Ramos (cell line): ENCODE results near the gene PPP2R5B.

ENCODE experiments used
- in situ Hi-C: fragments of 300-500 bp; cut with MboI; formaldehyde crosslinking; loops from one replicate; pipeline ENCODE4 v1.14.3; 2022; ENCODE audit warnings: low sequenced_read_pairs; ENCODE audit not compliant: unreplicated experiment

Gene PPP2R5B

GRCh38 chr11:64923944-64924909 is at the start of gene PPP2R5B:
Gene PPP2R5B (plus strand): TSS chr11:64924689. CDS start chr11:64925735, 1,046 bp downstream.
- in situ Hi-C loops, result no loop called here

- in situ Hi-C loops, result no loop called here
Observed at GRCh38 chr11:64875369-64876228, 48.9 kb upstream of the PPP2R5B start.

DNA sequence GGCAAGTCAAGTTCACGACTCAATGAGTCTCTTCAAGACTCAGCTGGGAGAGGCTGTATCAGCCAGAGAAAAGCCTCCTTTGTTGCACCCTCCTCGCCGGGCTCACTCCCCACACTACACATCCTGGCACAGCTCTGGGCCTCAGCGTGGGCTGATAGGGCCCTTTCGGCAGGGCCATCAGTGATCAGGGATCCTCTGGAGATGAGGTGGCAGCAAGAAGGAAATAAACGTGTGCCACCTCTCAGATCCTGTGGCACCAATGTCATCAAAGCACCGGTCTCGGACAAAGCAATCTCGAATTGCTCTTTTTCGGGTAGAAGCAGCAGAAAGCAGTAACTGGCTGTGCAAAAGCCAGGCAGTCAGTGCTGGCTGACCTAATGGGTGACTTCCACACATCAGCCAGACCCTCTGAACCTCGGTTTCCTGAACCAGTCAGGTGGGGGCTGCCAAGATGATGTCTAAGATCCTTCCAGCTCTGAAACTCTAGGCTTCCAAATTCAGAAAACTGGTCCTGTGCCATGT is 48.2 kb upstream of the PPP2R5B start:
- in situ Hi-C loops, result no loop called here

- in situ Hi-C loops, result no loop called here
Observed at GRCh38 chr11:64876835-64877341, 47.6 kb upstream of the PPP2R5B start.

GRCh38 chr11:64877390-64878222 is 46.9 kb upstream of the PPP2R5B start:
- in situ Hi-C loops, result no loop called here

GRCh38 chr11:64878223-64878493 is 46.3 kb upstream of the PPP2R5B start:
- in situ Hi-C loops, result no loop called here

- in situ Hi-C loops, result no loop called here
Observed at GRCh38 chr11:64878494-64879243, 45.8 kb upstream of the PPP2R5B start, which contains the start of gene EHD1. Gene EHD1 (minus strand): TSS chr11:64878621. CDS start chr11:64878464, 157 bp downstream.

DNA sequence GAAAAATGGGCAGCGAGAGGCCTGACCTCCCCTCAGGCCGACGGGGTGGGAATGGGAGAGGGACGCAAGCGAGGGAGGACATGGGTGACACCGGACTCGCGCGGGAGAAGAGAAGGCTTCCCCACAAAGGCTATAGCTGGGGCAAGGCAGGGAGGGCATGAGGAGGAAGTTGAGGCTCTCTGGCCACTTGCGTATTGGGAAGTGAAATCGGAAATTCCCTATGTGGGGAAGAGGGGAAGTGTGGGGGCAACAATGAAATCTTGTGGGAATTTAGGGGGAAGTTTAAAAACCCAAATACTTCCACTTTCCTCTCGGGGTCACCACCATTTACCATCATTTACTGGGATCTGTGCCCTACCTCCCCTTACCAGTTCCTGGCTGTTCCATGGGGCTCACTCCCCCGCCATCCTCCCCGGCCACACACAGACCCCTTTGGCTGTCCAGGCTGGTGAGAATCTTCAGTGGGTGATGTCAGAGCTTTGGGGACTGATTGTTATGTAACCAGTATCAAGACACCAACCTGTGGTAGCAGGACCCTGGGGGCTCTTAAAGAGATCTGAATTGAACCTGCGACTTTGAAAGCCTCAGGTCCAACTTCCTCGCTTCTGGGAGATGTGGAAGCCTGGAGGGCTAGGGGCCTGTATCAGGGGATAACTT is 45.1 kb upstream of the PPP2R5B start:
- in situ Hi-C loops, result no loop called here

DNA sequence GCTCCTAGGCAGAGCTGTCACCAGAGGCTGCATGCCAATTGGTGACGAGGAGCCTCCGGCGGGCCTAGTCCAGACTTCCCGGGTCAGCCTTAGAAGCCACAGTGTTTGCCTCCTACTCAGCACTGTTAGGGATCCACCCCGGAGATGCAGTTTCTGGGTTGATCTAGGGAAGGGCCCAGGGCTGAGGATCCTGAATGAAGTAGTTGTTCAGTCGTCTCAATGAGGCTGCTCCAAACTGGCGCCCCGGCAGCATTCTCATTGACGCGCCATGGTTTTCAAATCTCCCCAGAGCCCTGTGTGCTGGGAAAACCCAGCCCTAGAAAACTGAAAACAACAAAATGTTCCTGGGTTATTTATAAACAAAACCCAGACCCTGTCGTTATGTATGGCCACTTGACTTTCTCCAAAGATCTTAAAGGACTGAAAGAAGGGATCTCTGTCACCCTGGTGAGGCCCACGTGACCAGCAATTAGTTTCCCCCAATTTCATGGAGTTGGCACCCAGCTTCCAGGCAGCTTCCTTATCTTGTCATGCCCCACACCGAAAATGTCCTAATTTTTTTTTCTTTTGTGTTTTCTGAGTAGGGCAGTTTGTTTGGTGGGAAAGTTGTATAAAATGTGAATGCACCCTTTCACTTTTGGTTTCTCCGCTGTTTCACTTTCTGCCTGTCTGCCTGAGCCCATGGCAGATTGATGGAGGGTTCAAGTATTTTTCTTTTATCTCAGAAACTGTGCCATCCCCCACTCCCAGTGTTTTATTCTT is 44.1 kb upstream of the PPP2R5B start:
- in situ Hi-C loops, result no loop called here

GRCh38 chr11:64881476-64881875 is 43.0 kb upstream of the PPP2R5B start:
- in situ Hi-C loops, result no loop called here

DNA sequence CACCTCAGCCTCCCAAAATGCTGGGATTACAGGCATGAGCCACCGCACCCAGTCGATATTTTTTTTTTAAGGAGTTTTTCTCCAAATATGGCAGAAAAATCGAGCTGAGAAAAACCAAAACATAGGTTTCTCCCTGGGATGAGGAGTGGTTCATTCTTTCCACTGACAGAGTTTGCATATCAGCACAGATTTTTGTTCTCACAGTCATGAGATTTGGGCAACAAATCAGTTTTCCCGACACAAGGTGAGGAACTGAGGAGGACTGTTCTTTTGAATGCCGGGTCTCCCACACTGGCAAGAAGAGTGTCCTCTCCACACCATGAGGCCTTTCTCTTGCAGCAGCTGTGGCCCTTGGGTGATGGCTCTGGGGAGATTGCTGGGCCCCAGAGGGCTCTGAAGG is 42.2 kb upstream of the PPP2R5B start:
- in situ Hi-C loops, result no loop called here

GRCh38 chr11:64883575-64883974 is 40.9 kb upstream of the PPP2R5B start:
- in situ Hi-C loops, result no loop called here

DNA sequence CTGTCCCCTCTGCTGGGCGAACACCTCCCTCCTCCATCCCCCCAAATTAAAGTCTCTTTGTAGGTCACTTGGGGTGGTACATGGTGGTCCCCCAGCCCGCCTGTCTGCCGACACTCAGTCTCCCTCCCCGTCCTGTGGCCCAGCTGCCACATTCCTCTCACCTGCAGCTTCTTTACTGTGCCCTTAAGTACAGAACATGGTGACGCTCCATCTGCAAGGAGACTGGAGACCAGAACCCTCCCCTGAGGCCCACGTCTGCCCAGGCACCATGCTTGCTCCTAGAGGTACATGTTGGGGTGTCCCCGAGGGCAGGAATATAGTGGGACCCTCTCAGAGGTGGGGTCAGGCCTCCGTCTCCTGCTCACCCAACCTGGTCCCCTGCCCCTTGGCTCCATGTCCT is 40.5 kb upstream of the PPP2R5B start:
- in situ Hi-C loops, result no loop called here

GRCh38 chr11:64885367-64886286 is 38.9 kb upstream of the PPP2R5B start:
- in situ Hi-C loops, result no loop called here

- in situ Hi-C loops, result no loop called here
Observed at GRCh38 chr11:64887234-64887756, 37.2 kb upstream of the PPP2R5B start.

DNA sequence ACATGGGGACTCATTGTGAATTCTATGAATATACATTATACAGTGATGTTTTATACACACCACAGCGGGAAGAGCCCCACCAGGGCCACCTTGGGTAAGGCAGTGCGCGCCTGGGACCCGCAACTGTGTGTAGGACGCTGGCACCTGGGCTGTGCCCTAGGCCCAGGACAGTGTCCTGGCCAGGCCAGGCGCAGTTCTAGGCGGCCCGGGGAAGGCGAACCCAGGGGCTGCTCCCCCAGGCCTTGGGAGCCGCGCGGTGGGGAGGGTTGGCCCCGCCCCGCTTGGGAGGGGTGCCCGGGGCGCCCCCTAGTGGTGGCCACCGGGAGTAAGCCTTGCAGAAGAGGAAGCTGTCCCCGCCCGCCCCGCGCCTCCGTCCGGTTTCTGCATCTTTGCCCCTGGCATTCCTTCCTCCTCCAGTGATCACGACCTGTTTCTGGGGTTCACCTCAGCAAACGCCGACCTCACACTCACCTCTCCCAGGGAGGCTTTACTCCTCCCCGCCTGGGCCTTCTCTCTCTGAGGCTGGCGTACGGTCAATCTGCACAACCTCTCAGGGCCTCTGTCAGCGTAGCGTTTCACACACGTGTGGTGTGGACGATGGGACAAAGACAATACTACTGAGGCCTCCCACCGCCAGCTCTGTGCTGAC is 36.6 kb upstream of the PPP2R5B start:
- in situ Hi-C loops, result no loop called here
